ENCODE data around the gene CLEC6A.
"Not testable (repeated sequence)": the region's sequence is repeated elsewhere in the genome, so short reads cannot be mapped to it uniquely, and the experiment has no call there.

CLEC6A gene
- 0 reads per million in 9 experiments for total RNA-seq

DNA sequence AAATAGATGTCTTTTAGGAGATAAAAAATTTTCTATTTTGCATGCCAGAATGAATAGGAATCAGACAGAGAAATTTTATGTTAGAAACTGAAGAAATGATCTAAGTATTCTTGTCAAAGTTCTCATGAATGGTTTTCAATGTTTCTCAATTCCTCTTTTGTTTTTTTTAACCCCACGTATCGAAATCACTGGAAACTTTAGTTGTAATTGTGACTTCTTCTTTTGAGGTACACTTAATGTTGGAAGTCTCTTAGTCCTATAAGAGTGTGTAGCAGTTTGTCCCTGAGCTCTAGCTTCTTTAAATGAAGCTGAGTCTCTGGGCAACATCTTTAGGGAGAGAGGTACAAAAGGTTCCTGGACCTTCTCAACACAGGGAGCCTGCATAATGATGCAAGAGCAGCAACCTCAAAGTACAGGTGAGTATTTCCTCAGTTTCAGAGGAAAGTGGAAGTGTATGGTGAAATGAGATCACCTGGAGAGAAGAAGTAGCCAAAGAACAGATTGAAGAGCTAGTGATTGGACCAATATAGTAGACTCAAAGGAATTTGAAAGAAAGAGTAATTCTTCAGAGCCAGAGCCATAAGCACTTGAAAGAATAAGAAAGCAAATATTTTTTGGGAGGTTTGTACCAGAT, at the start of gene CLEC6A:
Gene CLEC6A, plus strand, starts transcription at position 236 of the 634 bp plus-strand sequence. Its CDS starts 150 bp downstream, at position 386.
- ATAC-seq (replicated peaks) = no peak
- no peaks in the 10 kb centered on the region for H3K36me3 Mint-ChIP-seq (ENCODE audit: insufficient read depth)
- no peak for DNase-seq
- no peaks in the 10 kb centered on the region for H3K4me1 Mint-ChIP-seq (ENCODE audit: low read depth in 2 of 2)
- H3K27ac Mint-ChIP-seq = no peak within 1 kb of the TSS
- peaks cover 33 to 57% of the 10 kb centered on the region in 2 donors for H3K27me3 Mint-ChIP-seq
- no peaks in the 10 kb centered on the region for H3K9me3 Mint-ChIP-seq
- H3K4me3 Mint-ChIP-seq = no peak within 1 kb of the TSS

DNA sequence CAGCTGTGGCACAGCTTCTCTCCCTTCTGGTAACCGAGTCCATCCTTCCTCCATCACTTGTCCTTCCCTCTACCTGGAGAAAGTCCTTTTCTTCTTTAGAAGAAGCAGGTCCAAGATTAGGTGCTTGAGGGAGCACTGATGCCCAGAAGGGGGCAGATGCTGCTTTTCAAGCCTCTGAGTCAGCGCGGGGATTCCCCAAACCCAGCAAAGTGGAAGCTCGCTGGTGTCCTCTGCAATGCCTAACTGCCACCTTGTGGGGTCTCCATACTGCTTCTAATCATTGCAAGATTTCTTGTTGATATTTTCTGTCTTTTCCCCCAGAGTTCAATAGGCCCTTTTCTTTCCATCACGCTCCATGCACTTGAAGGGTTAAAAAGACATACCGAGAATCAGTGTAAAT, 36.2 kb upstream of the CLEC6A start:
- not testable (repeated sequence) for H3K36me3 Mint-ChIP-seq (ENCODE audit: insufficient read depth); DNase-seq; ATAC-seq (replicated peaks); H3K9me3 Mint-ChIP-seq; H3K27ac Mint-ChIP-seq; H3K27me3 Mint-ChIP-seq; H3K4me3 Mint-ChIP-seq; H3K4me1 Mint-ChIP-seq (ENCODE audit: low read depth in 2 of 2)

GRCh38 chr12:8420506-8420905, 35.3 kb upstream of the CLEC6A start:
- Mint-ChIP-seq H3K27me3 (no peaks in the 10 kb centered on the region), H3K4me1 (ENCODE audit: low read depth in 2 of 2) (no peaks in the 10 kb centered on the region), H3K4me3 (no peak overlapping the region), H3K27ac (no peak overlapping the region), H3K9me3 (no peaks in the 10 kb centered on the region), H3K36me3 (ENCODE audit: insufficient read depth) (no peaks in the 10 kb centered on the region)
- ATAC-seq (replicated peaks) (no peak), DNase-seq (no peak)

DNA sequence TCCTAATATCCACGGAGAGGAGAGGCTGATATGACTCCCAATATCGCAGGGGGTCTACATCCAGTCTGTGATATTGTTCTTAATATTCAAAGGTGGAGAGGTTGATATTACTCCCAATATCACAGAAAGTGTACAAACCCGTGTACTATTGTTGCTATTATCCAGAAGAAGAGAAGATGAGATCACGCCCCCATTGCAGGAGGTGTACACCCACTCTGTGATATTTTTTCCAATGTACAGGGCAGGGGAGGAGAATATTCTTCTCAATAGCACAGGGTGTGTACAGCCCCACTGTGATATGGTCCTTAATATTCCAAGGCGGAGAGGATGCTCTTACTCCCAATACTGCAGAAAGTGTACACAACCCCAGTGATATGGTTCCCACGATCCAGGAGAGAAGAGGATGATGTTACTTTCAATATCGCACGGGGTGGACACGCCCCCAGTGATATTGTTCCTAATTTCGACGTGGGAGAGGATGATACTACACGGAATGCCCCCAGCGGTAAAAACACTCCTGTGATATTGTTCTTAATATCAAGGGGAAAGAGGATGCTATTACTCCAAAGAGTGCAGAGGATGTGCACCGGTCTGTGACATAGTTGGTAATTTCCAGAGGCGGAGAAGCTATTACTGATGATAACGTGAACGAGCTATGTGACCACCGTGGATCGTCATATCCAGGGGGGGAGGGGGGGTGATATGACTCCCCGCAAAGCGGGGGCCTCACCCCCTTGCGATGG, 11.1 kb upstream of the CLEC6A start:
- peaks cover 18 to 27% of the 10 kb centered on the region in 2 donors for H3K27me3 Mint-ChIP-seq
- H3K4me3 Mint-ChIP-seq; H3K27ac Mint-ChIP-seq; ATAC-seq (replicated peaks); DNase-seq; H3K36me3 Mint-ChIP-seq (ENCODE audit: insufficient read depth); H3K4me1 Mint-ChIP-seq (ENCODE audit: low read depth in 2 of 2); H3K9me3 Mint-ChIP-seq: not testable (repeated sequence)

DNA sequence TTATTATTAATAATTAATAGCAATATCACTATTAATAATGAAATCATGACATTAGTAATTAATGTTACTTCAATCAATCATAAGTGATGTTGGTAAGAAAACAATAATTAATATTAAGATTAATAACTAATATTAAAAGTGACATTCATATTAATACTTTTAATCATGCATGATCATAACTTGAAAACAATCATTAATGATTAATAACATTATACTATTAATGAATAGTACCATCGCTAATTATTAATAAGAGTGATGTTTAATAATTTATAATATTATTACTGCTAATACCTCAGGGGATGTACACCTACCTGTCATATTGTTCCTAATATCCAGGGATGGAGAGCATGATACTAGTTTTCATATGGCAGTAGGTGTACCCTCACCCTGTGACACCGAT, 10.0 kb upstream of the CLEC6A start:
- H3K9me3 Mint-ChIP-seq = no peaks in the 10 kb centered on the region
- no peak overlapping the region for H3K4me3 Mint-ChIP-seq

DNA sequence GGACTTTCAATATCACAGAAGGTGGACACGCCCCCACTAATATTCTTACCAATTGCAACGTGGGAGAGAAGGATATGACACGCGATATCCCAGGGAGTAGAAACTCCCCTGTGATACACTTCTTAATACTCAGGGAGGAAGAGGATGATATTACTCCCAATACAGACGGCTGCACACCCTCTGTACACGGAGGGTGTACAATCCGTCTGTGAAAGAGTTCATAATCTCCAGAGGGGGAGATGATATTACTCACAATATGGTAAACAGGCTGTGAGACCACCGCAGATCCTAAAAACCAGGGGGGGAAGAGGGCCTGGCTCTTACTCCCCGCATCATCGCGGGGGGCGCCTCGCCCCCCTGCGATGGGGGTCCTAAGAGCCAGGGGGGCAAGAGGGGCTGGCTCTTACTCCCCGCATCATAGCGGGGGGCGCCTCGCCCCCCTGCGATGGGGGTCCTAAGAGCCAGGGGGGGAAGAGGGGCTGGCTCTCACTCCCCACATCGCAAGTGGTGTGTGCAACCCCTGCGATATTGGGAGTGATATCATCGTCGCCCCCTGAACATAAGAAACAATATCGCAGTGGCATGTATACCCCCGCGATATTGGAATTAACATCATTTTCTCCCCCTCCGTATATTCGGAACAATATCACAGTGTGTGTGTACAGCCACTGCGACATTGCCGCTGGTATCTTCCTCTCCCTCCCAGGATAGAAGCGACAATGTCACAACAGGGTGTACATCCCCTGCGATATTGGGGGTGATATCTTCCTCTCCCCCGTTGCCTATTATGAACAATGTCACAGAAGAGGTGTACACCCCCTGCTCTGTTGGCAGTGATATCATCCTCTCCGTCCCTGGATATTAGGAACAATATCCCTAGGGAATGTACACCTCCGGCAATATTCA, 8.9 kb upstream of the CLEC6A start:
- ATAC-seq (replicated peaks) (no peak), DNase-seq (no peak)
- peaks cover 0 to 2% of the 10 kb centered on the region in 2 donors for H3K4me1 Mint-ChIP-seq (ENCODE audit: low read depth in 2 of 2)
- no peak overlapping the region for H3K27ac Mint-ChIP-seq
- peaks cover 12 to 17% of the 10 kb centered on the region in 2 donors for H3K27me3 Mint-ChIP-seq
- no peaks in the 10 kb centered on the region for H3K9me3 Mint-ChIP-seq
- H3K4me3 Mint-ChIP-seq = no peak overlapping the region
- H3K36me3 Mint-ChIP-seq (ENCODE audit: insufficient read depth) = no peaks in the 10 kb centered on the region

More for the DNA sequence above, 10.0 kb upstream of the CLEC6A start:
- H3K4me1 Mint-ChIP-seq (ENCODE audit: low read depth in 2 of 2) = peaks cover 0 to 2% of the 10 kb centered on the region in 2 donors
- no peaks in the 10 kb centered on the region for H3K36me3 Mint-ChIP-seq (ENCODE audit: insufficient read depth)
- ATAC-seq (replicated peaks) (no peak), DNase-seq (no peak)
- H3K27ac Mint-ChIP-seq = no peak overlapping the region
- peaks cover 18 to 25% of the 10 kb centered on the region in 2 donors for H3K27me3 Mint-ChIP-seq

GRCh38 chr12:8449355-8449859, 6.4 kb upstream of the CLEC6A start:
- H3K9me3 Mint-ChIP-seq = no peaks in the 10 kb centered on the region
- H3K4me1 Mint-ChIP-seq (ENCODE audit: low read depth in 2 of 2) = no peaks in the 10 kb centered on the region
- no peak overlapping the region for H3K4me3 Mint-ChIP-seq
- H3K36me3 Mint-ChIP-seq (ENCODE audit: insufficient read depth) = no peaks in the 10 kb centered on the region
- no peak for DNase-seq
- H3K27me3 Mint-ChIP-seq = peaks cover 6 to 30% of the 10 kb centered on the region in 2 donors
- ATAC-seq (replicated peaks) = no peak
- no peak overlapping the region for H3K27ac Mint-ChIP-seq

DNA sequence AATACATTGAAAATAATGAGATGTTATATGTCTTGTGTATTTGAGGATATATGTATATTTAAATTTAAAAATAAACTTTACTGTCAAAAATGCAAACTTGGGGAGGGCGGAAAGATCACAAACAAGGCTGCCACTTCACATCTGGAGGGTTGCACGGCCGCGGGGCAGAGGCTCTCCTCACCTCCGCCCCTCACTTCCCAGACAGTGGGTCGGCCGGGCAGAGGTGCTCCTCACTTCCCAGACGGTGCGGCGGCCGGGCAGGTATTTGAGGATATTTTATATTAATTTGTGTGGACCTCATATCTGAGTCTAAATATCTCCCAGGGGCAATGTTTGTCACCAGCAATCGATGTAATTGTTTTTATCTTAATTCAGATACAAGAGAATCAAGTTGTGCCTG, 3.7 kb upstream of the CLEC6A start:
- no peak overlapping the region for H3K4me3 Mint-ChIP-seq
- DNase-seq = no peak
- peaks cover 8 to 30% of the 10 kb centered on the region in 2 donors for H3K27me3 Mint-ChIP-seq
- H3K27ac Mint-ChIP-seq = no peak overlapping the region
- no peak for ATAC-seq (replicated peaks)
- H3K36me3 Mint-ChIP-seq (ENCODE audit: insufficient read depth) = no peaks in the 10 kb centered on the region
- H3K4me1 Mint-ChIP-seq (ENCODE audit: low read depth in 2 of 2) = no peaks in the 10 kb centered on the region
- no peaks in the 10 kb centered on the region for H3K9me3 Mint-ChIP-seq

GRCh38 chr12:8453021-8453513, 2.7 kb upstream of the CLEC6A start:
- no peaks in the 10 kb centered on the region for H3K4me1 Mint-ChIP-seq (ENCODE audit: low read depth in 2 of 2)
- H3K27me3 Mint-ChIP-seq = peaks cover 15 to 37% of the 10 kb centered on the region in 2 donors
- H3K9me3 Mint-ChIP-seq = no peaks in the 10 kb centered on the region
- H3K36me3 Mint-ChIP-seq (ENCODE audit: insufficient read depth) = no peaks in the 10 kb centered on the region
- DNase-seq (no peak), ATAC-seq (replicated peaks) (no peak)
- no peak overlapping the region for H3K27ac Mint-ChIP-seq
- H3K4me3 Mint-ChIP-seq = no peak overlapping the region

GRCh38 chr12:8453796-8454195, 2.0 kb upstream of the CLEC6A start:
- Mint-ChIP-seq H3K4me1 (ENCODE audit: low read depth in 2 of 2) (no peaks in the 10 kb centered on the region), H3K36me3 (ENCODE audit: insufficient read depth) (no peaks in the 10 kb centered on the region), H3K9me3 (no peaks in the 10 kb centered on the region), H3K4me3 (no peak overlapping the region), H3K27ac (no peak overlapping the region), H3K27me3 (peaks cover 22 to 41% of the 10 kb centered on the region in 2 donors)
- DNase-seq = no peak
- no peak for ATAC-seq (replicated peaks)

DNA sequence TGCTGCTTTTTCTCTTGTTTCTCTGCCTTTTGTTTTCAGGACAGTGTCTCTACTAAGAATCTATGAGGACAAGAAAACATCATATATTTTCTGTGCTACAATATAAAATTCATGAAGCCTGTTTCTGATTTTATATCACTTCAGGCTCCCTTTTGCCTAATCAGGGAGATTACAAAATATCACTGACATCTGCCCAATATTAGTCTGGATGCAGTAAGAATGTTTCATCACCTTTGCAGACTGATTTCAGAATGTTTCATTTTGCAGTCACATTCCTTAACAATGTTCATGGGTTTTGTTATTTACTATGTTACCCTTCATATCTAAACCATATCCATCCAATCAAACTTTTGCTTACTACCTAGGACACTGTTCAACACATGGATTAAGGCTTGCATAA, 491 bp upstream of the CLEC6A start:
- no peak for DNase-seq
- H3K36me3 Mint-ChIP-seq (ENCODE audit: insufficient read depth) = no peaks in the 10 kb centered on the region
- no peaks in the 10 kb centered on the region for H3K9me3 Mint-ChIP-seq
- no peak for ATAC-seq (replicated peaks)
- H3K27ac Mint-ChIP-seq = no peak overlapping the region
- no peaks in the 10 kb centered on the region for H3K4me1 Mint-ChIP-seq (ENCODE audit: low read depth in 2 of 2)
- H3K4me3 Mint-ChIP-seq = no peak overlapping the region
- H3K27me3 Mint-ChIP-seq = peaks cover 28 to 52% of the 10 kb centered on the region in 2 donors

- ATAC-seq (replicated peaks) (no peak), DNase-seq (no peak)
- Mint-ChIP-seq H3K4me1 (ENCODE audit: low read depth in 2 of 2) (no peaks in the 10 kb centered on the region), H3K9me3 (no peaks in the 10 kb centered on the region), H3K36me3 (ENCODE audit: insufficient read depth) (no peaks in the 10 kb centered on the region), H3K27me3 (peaks cover 26 to 33% of the 10 kb centered on the region in 2 donors), H3K4me3 (no peak overlapping the region), H3K27ac (no peak overlapping the region)
Observed at GRCh38 chr12:8461426-8461825, 5.7 kb downstream of the CLEC6A start.

DNA sequence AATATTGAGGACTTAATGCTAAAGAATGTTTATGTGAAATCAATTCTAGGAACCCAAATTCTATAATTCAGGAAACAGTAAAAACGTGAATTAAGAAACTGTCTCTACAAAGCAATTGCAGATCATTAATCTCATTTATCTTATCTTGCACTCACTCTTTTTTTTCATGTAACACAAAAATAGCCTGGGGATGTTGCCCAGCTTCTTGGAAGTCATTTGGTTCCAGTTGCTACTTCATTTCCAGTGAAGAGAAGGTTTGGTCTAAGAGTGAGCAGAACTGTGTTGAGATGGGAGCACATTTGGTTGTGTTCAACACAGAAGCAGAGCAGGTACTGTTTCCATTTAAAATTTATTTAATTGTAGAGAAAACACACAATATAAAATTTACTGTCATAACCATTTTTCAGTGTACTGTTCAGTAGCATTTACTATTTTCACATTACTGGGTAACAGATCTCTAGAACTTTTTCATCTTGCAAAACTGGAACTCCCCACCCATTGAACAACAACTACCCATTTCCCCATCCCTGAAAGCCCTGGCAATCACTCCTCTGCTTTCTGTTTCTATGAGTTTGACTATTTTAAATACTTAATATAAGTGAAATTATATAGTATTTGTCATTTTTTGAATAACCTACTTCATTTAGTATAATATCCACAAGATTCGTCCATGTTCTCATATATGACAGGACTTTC, 9.7 kb downstream of the CLEC6A start:
- Mint-ChIP-seq H3K27ac (no peak overlapping the region), H3K9me3 (no peaks in the 10 kb centered on the region), H3K4me1 (ENCODE audit: low read depth in 2 of 2) (no peaks in the 10 kb centered on the region), H3K27me3 (peaks cover 30 to 36% of the 10 kb centered on the region in 2 donors), H3K36me3 (ENCODE audit: insufficient read depth) (no peaks in the 10 kb centered on the region), H3K4me3 (no peak overlapping the region)
- DNase-seq (no peak), ATAC-seq (replicated peaks) (no peak)

Data from effector memory CD8-positive, alpha-beta T cell (primary cell).